IPS DF 6.9 (cell line): ENCODE results near the gene TMUB1.

Experiments
- DNase-seq: peaks from one replicate; pipeline ENCODE4 v3.0.0-alpha.2; 2013; ENCODE audit warnings: low read depth, low spot score
- H3K27ac ChIP-seq: one replicate; pipeline ENCODE4 v1.5.1; 2013; ENCODE audit warnings: low read length, control low read depth
- H3K27me3 ChIP-seq: 2 replicates; pipeline ENCODE4 v1.6.1; 2013; ENCODE audit warnings: mild to moderate bottlenecking, low read length; ENCODE audit not compliant: control insufficient read depth, insufficient read depth
- H3K36me3 ChIP-seq: 2 replicates; pipeline ENCODE4 v1.6.1; 2013; ENCODE audit warnings: low read length; ENCODE audit not compliant: control insufficient read depth, insufficient read depth
- H3K4me1 ChIP-seq: 2 replicates; pipeline ENCODE4 v1.6.1; 2013; ENCODE audit warnings: low read length; ENCODE audit not compliant: control insufficient read depth, insufficient read depth
- H3K4me3 ChIP-seq: 2 replicates; pipeline ENCODE4 v1.5.1; 2013; ENCODE audit warnings: mild to moderate bottlenecking, low read length
- H3K9me3 ChIP-seq: 2 replicates; pipeline ENCODE4 v1.6.1; 2013; ENCODE audit warnings: low read length, inconsistent platforms; ENCODE audit not compliant: control insufficient read depth, insufficient read depth
- WGBS: extraction: QIAGEN DNeasy Blood & Tissue Kit; methylation state at CpG from one replicate; pipeline ENCODE4 v1.1.7; 2013; ENCODE audit warnings: mixed read lengths, missing lambda C conversion rate; ENCODE audit not compliant: insufficient read length, insufficient coverage; 5-methylcytosine and 5-hydroxymethylcytosine counted together

Gene TMUB1

DNA sequence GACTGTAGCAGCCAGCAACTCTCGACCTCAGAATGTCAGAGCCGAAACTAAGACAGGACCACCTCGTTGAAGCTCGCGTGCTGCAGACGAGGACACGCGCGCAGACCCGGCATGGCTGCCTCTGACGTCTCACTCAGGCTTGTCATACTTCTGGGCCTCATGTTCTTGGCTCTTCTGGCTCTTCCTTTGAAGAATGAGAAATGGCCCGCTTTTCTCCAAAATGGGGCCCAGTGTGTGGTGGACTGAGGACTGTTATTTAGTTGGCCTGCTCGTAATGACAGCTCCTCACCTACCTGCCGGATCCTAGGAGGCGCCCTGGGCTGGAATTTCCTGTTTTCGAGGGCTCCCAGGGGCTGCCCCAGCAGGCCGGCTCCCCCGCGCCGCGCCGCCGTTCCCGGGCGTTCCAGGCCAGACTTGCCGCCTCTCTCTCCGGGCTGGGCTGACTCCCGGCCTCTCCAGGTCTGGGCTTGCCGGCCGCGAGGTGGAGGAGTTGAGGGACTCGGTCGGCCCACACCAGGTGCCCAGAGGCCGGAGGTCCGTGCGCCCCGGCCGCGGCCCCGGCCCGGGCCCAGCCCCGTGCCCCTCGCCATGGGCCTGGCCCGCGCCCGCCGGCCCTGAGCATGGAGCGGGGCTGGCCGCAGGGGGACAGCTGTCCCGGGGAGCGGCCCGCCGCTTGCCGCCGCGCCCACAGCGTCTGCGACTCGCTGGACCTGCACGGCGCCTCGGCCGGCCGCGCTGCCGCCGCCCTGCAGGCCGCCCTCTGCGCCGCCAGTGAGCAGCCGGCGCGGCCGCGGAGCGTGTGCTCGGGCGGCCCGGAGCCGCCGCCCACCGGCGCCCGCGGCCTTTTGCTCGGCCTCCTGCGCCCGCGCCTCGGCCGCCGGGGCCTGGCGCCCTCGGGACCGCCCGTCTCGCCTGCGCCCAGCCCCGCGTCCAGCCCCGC is 31.1 kb upstream of the TMUB1 start:
- no peak for DNase-seq
- Histone ChIP-seq H3K27ac (no peak overlapping the region), H3K36me3 (peaks cover 10% of the 10 kb centered on the region), H3K9me3 (no peaks in the 10 kb centered on the region), H3K27me3 (no peaks in the 10 kb centered on the region), H3K4me3 (peak overlapping the region; percentile 37; the same call in 1 of the 2 replicates), H3K4me1 (peaks cover 6% of the 10 kb centered on the region)
- no CpG with 5 or more reads among the region's 101 CpGs for WGBS

DNA sequence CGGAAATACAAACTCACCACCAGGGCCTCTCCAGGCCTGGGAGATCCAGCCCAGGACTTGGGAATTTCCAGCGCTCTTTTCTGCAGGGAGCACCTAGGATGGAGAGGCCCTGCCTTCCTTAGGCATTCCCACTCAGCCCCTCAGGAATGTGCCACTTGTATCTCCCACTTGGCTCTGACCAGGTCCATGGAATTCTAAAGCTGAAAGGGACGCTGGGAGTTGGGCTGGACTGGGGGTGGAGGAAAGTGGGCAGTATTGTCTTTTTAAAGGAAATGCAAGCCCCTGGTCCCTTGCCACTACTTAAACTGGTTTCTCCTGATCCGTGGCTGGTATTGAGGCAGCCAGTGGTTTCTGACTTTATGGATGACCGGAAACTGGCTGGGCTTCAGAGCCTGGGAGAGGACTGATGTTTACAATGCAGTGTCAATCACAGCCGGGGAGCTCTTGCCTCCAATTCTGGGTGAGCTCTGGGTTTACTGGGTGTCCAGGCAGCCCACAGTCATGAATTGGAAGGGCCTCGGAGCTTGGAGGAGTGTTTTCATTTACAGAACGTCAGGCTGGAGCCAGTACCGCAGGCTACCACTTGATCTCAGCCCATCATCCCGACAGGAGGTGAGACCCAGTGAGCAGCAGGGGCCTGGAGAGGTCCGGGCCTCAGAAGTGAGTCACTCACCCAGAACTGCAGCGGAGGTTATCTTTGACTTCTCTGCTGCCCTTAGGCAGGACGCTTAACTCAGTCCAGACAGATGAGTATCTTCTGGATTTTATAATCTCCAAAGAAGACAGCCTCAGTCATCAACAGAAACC is 30.3 kb upstream of the TMUB1 start:
- Histone ChIP-seq H3K4me1 (peaks cover 6% of the 10 kb centered on the region), H3K4me3 (no peak overlapping the region), H3K36me3 (peaks cover 2% of the 10 kb centered on the region; the same call in 1 of the 2 replicates), H3K9me3 (no peaks in the 10 kb centered on the region), H3K27me3 (no peaks in the 10 kb centered on the region), H3K27ac (no peak overlapping the region)
- no CpG with 5 or more reads among the region's 13 CpGs for WGBS
- no peak for DNase-seq

DNA sequence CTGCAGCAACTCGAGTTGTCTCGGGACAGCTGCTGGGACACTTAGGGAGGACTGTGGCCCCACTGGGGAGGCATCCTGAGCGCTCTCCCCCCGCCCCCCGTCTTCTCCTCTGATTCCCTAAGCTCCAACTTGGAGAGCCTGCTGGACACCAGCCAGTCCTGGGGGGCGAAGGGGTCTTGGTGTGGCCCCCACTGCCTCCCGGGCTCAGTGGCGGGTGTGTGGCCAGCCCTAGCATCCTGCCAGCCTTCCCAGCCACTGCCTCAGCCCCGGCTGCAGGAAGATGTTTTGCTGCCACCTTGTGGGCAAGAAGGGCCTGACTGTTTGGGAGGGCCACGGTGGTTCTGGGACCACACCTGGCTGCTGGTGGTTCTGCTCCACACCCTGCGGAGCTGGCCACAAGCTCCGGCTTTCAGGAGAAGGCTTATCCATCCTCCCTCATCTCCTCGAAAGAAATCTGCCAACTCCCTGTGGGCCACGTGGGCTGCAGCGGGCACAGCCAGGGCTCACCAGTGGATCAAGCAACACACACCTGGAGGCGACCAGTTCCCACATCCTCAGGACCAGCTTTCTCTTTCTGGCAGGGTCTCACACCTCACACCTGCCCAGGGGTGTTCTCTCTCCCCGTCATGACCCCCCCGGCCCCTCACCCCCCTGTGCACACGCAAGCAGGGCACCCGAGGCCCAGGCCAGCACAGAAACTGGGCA is 27.8 kb upstream of the TMUB1 start:
- Histone ChIP-seq H3K27ac (no peak overlapping the region), H3K36me3 (no peaks in the 10 kb centered on the region; the same call in 1 of the 2 replicates), H3K4me3 (no peak overlapping the region), H3K4me1 (peaks cover 6% of the 10 kb centered on the region), H3K27me3 (no peaks in the 10 kb centered on the region), H3K9me3 (no peaks in the 10 kb centered on the region)
- DNase-seq, result no peak
- WGBS, result no CpG with 5 or more reads among the region's 20 CpGs

DNA sequence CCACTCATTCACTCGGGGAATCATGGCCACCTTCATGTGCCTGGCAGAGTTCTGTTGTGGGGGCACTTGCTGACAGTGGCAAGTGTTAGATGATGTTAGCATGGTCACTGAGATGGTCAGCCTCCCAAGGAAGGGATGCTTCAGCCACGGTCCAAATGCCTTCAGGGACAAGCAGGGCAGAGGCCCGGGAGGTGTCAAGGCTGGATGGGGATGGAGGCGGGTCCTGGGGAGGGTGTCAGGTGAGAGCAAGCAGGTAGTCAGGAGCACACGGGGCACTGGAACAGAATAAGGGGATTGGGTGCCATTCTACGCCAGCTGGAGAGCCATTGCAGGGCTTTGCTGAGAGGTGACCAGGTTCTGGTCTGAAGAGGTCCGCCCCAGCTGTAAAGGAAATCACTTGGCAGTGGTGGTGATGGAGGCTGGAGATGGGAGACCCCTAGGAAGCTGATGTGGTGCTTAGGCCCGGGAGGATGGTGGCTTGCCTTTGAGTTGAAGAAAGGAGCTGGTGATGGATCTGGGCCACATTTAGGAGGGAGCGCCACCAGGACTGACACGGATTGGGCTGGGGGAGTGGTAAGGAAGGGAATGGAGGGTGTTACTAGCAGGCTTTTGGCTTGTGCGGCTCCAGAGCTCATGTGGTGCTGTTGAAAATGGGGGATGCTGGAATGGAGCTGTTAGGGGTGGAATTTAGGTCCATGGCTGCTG is 27.1 kb upstream of the TMUB1 start:
- Histone ChIP-seq H3K36me3 (no peaks in the 10 kb centered on the region; the same call in 1 of the 2 replicates), H3K9me3 (no peaks in the 10 kb centered on the region), H3K4me1 (peaks cover 6% of the 10 kb centered on the region), H3K4me3 (no peak overlapping the region), H3K27ac (no peak overlapping the region), H3K27me3 (no peaks in the 10 kb centered on the region)
- no peak for DNase-seq
- no CpG with 5 or more reads among the region's 11 CpGs for WGBS

DNA sequence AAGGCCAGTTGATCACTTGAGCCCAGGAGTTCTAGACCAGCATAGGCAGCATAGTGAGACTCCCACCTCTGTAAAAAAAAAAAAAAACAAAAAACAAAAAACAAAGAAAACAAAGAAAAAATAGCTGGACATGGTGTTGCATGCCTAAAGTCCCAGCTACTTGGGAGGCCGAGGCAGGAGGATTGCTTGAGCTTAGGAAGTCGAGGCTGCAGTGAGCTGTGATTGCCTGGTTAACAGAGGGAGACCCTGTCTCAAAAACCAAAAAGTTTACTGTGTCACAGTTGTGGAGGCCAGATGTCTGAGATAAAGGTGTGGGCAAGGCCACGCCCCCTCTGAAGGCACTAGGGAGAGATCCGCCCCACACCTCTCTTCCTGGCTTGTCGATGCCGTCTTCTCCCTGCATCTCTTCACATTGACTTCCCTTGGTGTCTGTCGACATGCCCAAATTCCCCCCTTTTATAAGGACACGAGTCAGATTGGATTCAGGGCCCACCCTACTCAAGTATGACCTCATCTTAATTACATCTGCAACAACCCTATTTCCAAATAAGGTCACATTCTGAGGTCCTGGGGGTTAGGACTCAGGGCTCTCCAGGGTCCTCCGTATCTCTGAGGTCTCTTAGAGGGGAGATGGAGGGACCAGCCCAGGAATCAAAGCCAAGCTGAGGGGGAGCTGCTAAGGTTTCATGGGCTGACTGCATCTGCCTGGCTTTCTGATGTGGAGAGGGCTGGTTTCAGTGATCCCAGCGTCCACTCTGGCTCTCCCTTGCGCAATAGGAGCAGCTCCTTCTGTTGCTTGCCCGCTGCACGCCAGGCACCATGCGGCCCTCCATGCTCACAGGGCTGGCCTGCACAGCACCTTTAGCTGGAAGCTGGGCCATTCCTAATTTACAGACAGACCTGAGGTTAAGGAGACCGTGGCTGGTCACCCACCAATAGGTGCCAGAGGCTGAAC is 26.1 kb upstream of the TMUB1 start:
- WGBS, result no CpG with 5 or more reads among the region's 15 CpGs
- H3K36me3 ChIP-seq, result no peaks in the 10 kb centered on the region
- H3K9me3 ChIP-seq, result no peaks in the 10 kb centered on the region
- no peak overlapping the region for H3K4me3 ChIP-seq
- H3K27ac ChIP-seq, result no peak overlapping the region
- no peak for DNase-seq
- peaks cover 8% of the 10 kb centered on the region for H3K4me1 ChIP-seq
- no peaks in the 10 kb centered on the region for H3K27me3 ChIP-seq

DNA sequence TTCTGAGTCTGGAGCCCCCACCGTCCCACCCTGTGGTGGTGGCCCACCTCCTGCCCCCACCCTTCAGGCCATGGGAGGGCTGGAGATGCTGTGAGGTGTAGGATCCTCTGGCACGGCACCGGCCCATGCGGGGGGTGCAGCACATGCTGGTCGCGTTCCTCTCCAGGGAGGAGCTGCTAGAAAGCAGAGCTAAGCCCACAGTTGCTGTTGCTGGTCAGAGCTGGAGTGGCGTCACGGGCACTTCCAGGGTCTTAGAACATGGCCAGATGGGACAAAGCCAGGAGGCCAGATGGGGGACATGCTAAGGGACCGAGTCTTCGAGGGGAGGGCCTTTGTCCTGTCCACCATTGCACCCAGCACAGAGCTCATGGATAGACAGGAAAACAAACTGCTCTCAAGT is 24.6 kb upstream of the TMUB1 start:
- H3K9me3 ChIP-seq, result no peaks in the 10 kb centered on the region
- H3K27me3 ChIP-seq, result no peaks in the 10 kb centered on the region
- H3K36me3 ChIP-seq, result no peaks in the 10 kb centered on the region
- no peak for DNase-seq
- WGBS, result no CpG with 5 or more reads among the region's 10 CpGs
- H3K4me1 ChIP-seq, result peaks cover 8% of the 10 kb centered on the region
- no peak overlapping the region for H3K4me3 ChIP-seq
- no peak overlapping the region for H3K27ac ChIP-seq

DNA sequence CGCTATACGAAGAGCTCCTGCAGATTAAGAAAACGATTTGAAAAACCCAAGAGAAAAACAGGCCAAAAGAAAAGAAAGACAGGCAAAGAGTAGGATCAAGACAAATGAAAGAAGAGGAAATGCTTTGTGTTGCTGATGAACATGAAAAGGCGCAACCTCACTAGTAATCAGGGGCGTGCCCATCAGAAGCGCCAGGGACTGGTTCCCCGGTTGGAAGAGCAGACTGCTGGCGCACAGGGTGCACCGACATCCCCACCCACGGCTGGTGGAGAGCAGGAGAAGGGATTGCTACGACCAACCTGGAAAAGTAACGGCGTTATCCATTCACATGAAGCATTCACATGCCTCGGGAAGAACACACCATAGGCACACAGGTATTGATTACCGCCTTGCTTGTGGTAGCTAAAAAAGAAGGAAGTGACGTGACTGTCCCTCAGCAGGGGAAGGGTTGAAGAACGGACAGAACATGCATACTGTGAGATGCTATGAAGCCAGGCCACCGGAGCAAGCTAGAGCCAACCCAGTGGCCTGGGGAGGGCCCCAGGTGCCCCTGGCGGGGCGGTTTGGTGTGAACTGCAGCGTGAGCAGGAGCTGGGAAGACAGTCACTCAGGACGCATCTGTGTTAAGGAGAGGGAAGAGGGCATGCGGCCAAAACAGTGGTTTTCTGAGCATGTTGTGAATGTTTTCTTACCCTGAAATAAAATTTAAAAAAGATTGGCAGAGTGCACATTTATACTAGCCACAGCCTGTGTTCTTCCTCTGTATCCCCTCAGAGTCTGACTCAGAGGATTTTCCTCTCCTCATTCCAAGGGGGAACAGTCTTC is 21.3 kb upstream of the TMUB1 start:
- Histone ChIP-seq H3K36me3 (no peaks in the 10 kb centered on the region), H3K27me3 (no peaks in the 10 kb centered on the region), H3K9me3 (no peaks in the 10 kb centered on the region), H3K4me3 (no peak overlapping the region), H3K4me1 (peaks cover 5% of the 10 kb centered on the region), H3K27ac (no peak overlapping the region)
- DNase-seq, result no peak
- no CpG with 5 or more reads among the region's 23 CpGs for whole genome bisulfite sequencing

DNA sequence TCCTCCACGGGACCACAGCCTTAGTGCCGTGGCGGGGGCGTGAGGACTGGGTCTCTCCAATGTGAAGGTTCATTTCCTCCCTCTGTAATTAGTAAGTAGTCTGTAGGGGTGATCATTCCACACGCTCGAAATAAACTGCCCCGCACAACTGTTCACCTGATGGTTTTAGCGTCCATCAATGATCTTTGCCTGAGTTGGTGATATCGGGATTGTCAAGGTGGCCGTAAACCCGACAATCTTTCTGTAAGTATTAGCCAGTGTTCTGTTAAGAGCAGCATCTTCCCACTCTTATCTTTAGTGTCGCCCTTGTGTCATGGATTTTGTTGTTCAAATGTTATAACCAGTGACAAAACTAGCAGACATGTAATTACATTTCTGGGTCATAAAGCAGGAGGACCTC is 20.7 kb upstream of the TMUB1 start:
- DNase-seq, result no peak
- Histone ChIP-seq H3K4me3 (no peak overlapping the region), H3K9me3 (no peaks in the 10 kb centered on the region), H3K27ac (no peak overlapping the region), H3K27me3 (no peaks in the 10 kb centered on the region), H3K36me3 (no peaks in the 10 kb centered on the region), H3K4me1 (peaks cover 5% of the 10 kb centered on the region)
- no CpG with 5 or more reads among the region's 12 CpGs for WGBS

DNA sequence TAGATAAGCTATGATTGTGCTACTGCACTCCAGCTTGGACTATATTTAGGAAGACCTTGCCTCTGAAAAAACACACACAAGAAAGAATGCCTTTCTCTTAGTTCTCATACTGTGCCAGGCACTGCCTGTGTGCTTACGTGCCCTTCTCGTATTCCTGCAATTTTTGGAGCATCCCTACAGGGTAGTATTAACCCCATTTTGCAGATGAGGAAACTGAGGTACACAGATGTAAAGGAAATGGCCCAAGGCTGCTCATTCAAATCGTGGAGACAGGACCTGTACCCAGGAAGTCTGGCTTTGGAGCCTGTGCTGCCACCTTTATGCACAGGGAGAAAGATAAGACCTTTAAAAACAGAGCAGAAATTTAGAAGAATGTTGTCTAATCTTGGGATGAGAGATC is 19.7 kb upstream of the TMUB1 start:
- Histone ChIP-seq H3K9me3 (no peaks in the 10 kb centered on the region), H3K4me3 (no peak overlapping the region), H3K27me3 (no peaks in the 10 kb centered on the region), H3K27ac (no peak overlapping the region), H3K36me3 (no peaks in the 10 kb centered on the region), H3K4me1 (peaks cover 5% of the 10 kb centered on the region)
- no CpG with 5 or more reads among the region's 3 CpGs for WGBS
- no peak for DNase-seq
